Measurements from ENCODE around the gene ADAMTS4. TPM values are rescaled to one million over a fixed set of nuclear protein-coding genes. Genes with fewer than 3 reads are reported as not detected.

The ADAMTS4 gene
- total and polyA plus RNA-seq, 2 donors (not counting 1 experiment from before 2014, with no cell fraction given) = 0.10 TPM; not detected in 1

GRCh38 chr1:161200992-161201835 is 2.4 kb upstream of the ADAMTS4 start:
- peak overlapping the region; percentile 77 to 99 (median 88) for H3K4me3 ChIP-seq (ENCODE audit: control extremely low read depth in 1 of 5, extremely low read depth in 1 of 5, insufficient read depth in 1 of 5, low read depth in 2 of 5, low read length in 4 of 5)
- DNase-seq (no peak), ATAC-seq (ENCODE audit: low read depth) (no peak)
- H3K4me1 ChIP-seq (ENCODE audit: control insufficient read depth in 2 of 2, insufficient read depth in 2 of 2, low read length in 2 of 2) = peaks cover 16 to 31% of the 10 kb centered on the region in 2 donors
- Mint-ChIP-seq H3K9me3 (ENCODE audit: insufficient read depth) (no peaks in the 10 kb centered on the region), H3K4me3 (peak overlapping the region; percentile 96), H3K4me1 (peaks cover 36% of the 10 kb centered on the region), H3K27ac (peak overlapping the region; percentile 97), H3K27me3 (no peaks in the 10 kb centered on the region)
- peaks cover 0 to 10% of the 10 kb centered on the region in 2 experiments for H3K36me3 ChIP-seq (replicated peaks in 1 of 2; ENCODE audit: control extremely low read depth in 1 of 2, control insufficient read depth in 1 of 2, extremely low read depth in 1 of 2, insufficient read depth in 2 of 2, low read length in 1 of 2)
- WGBS (ENCODE audit: insufficient coverage) = 89% methylated on average over 13 of the region's 13 CpGs
- peak overlapping the region; percentile 91 for H3K4me2 ChIP-seq (replicated peaks; ENCODE audit: low read depth, low read length, poor library complexity, severe bottlenecking)
- peak overlapping the region; percentile 90 for H3K9ac ChIP-seq (ENCODE audit: low read length)
- H3K27me3 ChIP-seq (replicated peaks in 1 of 4; ENCODE audit: control extremely low read depth in 1 of 4, control insufficient read depth in 3 of 4, insufficient read depth in 4 of 4, low read length in 3 of 4) = no peaks in the 10 kb centered on the region
- peaks cover 38% of the 10 kb centered on the region for H3K79me2 ChIP-seq (ENCODE audit: control insufficient read depth, insufficient read depth, low read length)
- H2AFZ ChIP-seq (ENCODE audit: insufficient read depth, low read depth, low read length, poor library complexity, severe bottlenecking) = peak overlapping the region; percentile 95
- peak overlapping the region; percentile 81 to 88 for H3K27ac ChIP-seq (ENCODE audit: low read length in 2 of 2)
- no peaks in the 10 kb centered on the region for H3K9me3 ChIP-seq (ENCODE audit: control extremely low read depth in 1 of 3, control insufficient read depth in 2 of 3, insufficient read depth in 1 of 3, low read length in 2 of 3)
- ChIA-PET CTCF (interaction anchor here (0.8 to 3.9 kb wide), 16 partner anchors 9 to 199 kb away, joined by 3 to 23 read pairs (median 4); partner anchors contain the start of genes PPOX and TOMM40L), POLR2A (interaction anchor here (0.5 to 2.5 kb wide), 10 partner anchors 10 to 549 kb away, joined by 3 to 21 read pairs (median 4); partner anchors contain the start of genes DUSP12, PPOX, TOMM40L and UFC1)
- intact Hi-C loops (cut with micrococcal nuclease) = loop anchor here (5.0 kb wide), 2 partner anchors 106 to 166 kb away; partner anchors contain the start of genes CFAP126 and MPZ
- no peaks in the 10 kb centered on the region for H4K20me1 ChIP-seq (ENCODE audit: control insufficient read depth, insufficient read depth, low read length, poor library complexity, severe bottlenecking)
- TF ChIP-seq, protein P1, sequence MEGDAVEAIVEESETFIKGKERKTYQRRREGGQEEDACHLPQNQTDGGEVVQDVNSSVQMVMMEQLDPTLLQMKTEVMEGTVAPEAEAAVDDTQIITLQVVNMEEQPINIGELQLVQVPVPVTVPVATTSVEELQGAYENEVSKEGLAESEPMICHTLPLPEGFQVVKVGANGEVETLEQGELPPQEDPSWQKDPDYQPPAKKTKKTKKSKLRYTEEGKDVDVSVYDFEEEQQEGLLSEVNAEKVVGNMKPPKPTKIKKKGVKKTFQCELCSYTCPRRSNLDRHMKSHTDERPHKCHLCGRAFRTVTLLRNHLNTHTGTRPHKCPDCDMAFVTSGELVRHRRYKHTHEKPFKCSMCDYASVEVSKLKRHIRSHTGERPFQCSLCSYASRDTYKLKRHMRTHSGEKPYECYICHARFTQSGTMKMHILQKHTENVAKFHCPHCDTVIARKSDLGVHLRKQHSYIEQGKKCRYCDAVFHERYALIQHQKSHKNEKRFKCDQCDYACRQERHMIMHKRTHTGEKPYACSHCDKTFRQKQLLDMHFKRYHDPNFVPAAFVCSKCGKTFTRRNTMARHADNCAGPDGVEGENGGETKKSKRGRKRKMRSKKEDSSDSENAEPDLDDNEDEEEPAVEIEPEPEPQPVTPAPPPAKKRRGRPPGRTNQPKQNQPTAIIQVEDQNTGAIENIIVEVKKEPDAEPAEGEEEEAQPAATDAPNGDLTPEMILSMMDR (IDR thresholded peaks at IDR 0.05) = no peak
- no peak for TF ChIP-seq EZH2 (IDR thresholded peaks at IDR 0.05; ENCODE audit: borderline replicate concordance, insufficient read depth, low read depth, low read length, poor library complexity, severe bottlenecking)

All from B cell (primary cell).